ENCODE measurements around the gene GPC5.
"Not testable (repeated sequence)": the region's sequence is repeated elsewhere in the genome, so short reads cannot be mapped to it uniquely, and the experiment has no call there.

GPC5 gene

DNA sequence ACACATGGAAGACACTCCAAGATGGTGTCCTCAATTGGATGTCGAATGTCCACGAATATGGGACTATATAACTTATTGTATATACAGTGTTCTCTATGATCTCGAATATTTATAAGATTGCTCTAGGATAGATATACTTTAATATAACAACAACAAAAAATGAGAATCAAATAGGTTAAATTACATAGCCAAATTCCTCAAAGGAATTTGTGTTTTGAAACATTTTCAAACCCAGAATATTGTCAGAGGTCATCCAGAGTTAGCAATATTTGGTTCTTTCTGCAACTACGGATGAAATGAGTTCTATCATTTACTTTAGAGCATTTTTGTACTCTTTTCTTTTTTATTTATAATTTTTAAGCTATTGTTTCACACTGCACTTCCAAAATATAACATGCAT lies 857.8 kb downstream of the GPC5 start:
- H3K9me3 Mint-ChIP-seq: peaks cover 9% of the 10 kb centered on the region
- no peak overlapping the region for H3K4me3 Mint-ChIP-seq
- no peak for DNase-seq
- no peak overlapping the region for H3K27ac Mint-ChIP-seq
- H3K27me3 Mint-ChIP-seq: no peaks in the 10 kb centered on the region
- H3K4me1 Mint-ChIP-seq: no peaks in the 10 kb centered on the region
- H3K36me3 Mint-ChIP-seq (ENCODE audit: low read depth): no peaks in the 10 kb centered on the region
- ATAC-seq: no peak

DNA sequence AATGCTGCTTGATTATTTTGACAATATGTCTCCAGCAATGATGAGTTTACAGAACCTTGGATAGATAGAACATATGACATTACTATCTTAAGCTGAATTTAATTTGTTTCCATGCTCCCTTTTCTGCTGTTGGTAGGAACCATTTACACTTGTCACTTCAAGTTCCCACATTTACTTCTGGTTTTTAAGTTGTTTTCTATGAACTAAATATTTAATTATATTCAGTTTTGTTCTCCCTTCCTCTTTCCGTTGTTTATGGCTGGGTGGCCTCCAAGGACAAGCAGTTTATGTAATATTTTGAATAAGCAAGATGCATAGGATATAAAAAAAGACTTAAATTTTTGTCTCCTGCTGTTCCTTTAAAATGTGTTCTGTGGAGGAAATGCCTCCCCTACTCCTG lies 860.6 kb downstream of the GPC5 start:
- no peak for ATAC-seq
- H3K9me3 Mint-ChIP-seq: no peaks in the 10 kb centered on the region
- no peak for DNase-seq

DNA sequence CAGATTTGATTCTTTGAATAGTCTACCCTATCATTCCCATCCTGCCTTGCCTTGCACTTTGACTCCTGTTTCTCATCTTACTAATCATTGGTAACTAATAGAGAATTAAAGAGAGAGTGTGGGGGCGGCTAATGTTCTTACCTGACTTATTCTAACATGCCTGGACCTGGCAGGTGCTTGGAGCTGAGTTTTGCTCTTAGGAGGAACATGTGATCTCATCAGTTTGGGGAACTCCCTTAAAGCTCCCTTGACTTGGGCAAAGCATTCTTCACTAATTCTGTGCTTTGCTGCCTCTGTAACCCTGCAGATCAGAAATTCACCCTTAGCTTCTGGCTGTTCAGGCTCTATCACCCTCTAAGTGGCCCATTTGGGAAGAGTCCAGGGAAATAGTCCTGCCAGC lies 861.1 kb downstream of the GPC5 start:
- Mint-ChIP-seq H3K4me1 (no peaks in the 10 kb centered on the region), H3K4me3 (no peak overlapping the region), H3K27ac (no peak overlapping the region), H3K27me3 (no peaks in the 10 kb centered on the region), H3K36me3 (ENCODE audit: low read depth) (no peaks in the 10 kb centered on the region), H3K9me3 (no peaks in the 10 kb centered on the region)
- ATAC-seq (no peak), DNase-seq (no peak)

More for the DNA sequence above, 860.6 kb downstream of the GPC5 start:
- Mint-ChIP-seq H3K4me3 (no peak overlapping the region), H3K36me3 (ENCODE audit: low read depth) (no peaks in the 10 kb centered on the region), H3K4me1 (no peaks in the 10 kb centered on the region), H3K27me3 (no peaks in the 10 kb centered on the region), H3K27ac (no peak overlapping the region)

DNA sequence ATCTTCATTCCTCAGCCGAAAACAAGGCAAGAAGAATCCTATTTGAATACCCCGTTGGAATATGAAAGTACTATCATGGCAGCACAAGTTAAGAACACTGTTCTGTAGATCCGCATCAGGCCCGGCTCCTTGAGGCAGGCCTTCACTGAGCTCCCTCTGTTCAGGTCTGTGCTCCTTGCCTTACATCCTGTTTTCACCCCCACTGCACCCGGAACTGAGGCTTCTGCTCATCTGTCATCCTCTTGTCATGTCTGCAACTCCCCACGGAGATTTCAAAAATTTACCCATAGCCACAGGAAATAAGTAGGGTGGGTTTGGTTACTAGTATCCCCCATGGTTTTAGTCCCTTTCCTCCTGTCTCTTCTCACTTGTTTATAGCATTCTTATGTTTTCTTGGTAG lies 861.9 kb downstream of the GPC5 start:
- ATAC-seq (no peak), DNase-seq (no peak)
- no peak overlapping the region for H3K27ac Mint-ChIP-seq
- H3K9me3 Mint-ChIP-seq: no peaks in the 10 kb centered on the region
- H3K4me1 Mint-ChIP-seq: no peaks in the 10 kb centered on the region
- H3K27me3 Mint-ChIP-seq: no peaks in the 10 kb centered on the region
- no peak overlapping the region for H3K4me3 Mint-ChIP-seq
- no peaks in the 10 kb centered on the region for H3K36me3 Mint-ChIP-seq (ENCODE audit: low read depth)

DNA sequence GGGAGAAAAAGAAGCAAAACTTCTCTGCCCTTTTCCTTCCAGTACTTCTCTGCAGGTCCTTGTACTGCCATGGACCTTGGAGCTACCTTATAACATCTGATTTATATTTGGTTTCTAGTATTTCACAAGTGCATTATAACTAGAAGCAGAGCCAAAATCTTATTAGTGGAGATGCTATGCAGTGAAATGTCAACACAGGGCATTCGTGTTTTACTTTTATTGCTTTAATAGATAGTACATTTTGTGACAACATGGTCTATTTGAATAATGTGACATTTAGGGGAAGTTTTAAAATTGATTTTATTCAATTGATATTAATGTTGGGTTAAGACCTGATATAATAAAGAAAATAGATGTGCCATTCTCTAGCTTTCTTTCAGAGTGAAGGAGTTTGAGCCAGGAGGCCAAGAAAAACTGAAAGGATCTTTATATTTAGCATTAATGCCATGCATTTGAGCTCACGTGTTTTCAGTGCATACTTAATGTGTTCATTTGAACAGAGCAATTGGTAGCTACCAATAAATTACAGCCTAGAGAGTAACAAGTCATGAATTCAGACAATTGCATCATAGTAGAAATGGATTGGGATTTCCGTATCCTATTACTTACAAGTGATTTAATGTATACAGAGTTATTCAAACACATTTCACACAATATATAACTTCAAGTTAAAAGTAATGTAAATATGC lies 863.8 kb downstream of the GPC5 start:
- Mint-ChIP-seq H3K4me3 (no peak overlapping the region), H3K9me3 (no peaks in the 10 kb centered on the region), H3K27ac (no peak overlapping the region), H3K36me3 (ENCODE audit: low read depth) (no peaks in the 10 kb centered on the region), H3K27me3 (no peaks in the 10 kb centered on the region), H3K4me1 (no peaks in the 10 kb centered on the region)
- ATAC-seq (no peak), DNase-seq (no peak)

DNA sequence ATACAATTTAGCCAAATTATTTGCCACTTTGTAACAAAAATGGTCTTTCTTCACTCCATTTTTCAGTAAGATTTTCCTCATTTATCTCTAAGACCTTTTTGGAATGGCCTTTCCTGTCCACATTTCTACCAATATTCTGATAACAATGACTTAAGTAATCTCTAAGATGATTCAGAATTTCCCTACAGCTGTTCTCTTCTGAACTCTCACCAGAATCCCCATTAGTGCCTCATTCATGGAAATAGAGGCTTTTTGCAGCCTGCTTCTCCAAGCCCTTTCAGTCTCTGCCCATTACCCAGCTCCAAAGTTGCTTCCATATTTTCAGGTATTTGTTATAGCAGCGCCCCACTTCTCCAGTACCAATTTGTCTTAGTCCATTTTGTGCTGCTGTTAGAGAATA lies 867.0 kb downstream of the GPC5 start:
- Mint-ChIP-seq H3K27ac (no peak overlapping the region), H3K9me3 (no peaks in the 10 kb centered on the region), H3K36me3 (ENCODE audit: low read depth) (no peaks in the 10 kb centered on the region), H3K4me3 (no peak overlapping the region), H3K4me1 (no peaks in the 10 kb centered on the region), H3K27me3 (no peaks in the 10 kb centered on the region)
- DNase-seq (no peak), ATAC-seq (no peak)

DNA sequence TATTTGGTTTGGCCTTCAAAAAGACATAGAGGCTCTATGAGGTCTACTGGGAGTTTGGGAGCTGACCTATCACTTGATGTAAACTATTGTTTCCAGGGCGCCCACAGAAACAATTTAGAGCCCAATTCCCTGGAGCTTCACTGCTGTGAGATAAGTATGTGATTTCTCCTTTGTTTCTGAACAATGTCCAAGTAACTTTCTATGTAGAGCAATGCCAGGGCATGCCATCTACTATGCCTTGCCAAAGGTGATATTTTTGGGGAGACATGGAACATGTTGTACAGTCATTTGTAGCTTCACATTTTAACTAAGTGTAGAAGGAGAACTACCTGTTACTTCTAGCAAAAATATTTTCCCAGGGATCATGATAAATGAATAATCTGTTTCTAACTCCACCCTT lies 872.6 kb downstream of the GPC5 start:
- Mint-ChIP-seq H3K27me3 (no peaks in the 10 kb centered on the region), H3K4me3 (no peak overlapping the region), H3K27ac (no peak overlapping the region), H3K9me3 (peaks cover 8% of the 10 kb centered on the region), H3K4me1 (no peaks in the 10 kb centered on the region), H3K36me3 (ENCODE audit: low read depth) (no peaks in the 10 kb centered on the region)
- ATAC-seq: no peak
- no peak for DNase-seq

DNA sequence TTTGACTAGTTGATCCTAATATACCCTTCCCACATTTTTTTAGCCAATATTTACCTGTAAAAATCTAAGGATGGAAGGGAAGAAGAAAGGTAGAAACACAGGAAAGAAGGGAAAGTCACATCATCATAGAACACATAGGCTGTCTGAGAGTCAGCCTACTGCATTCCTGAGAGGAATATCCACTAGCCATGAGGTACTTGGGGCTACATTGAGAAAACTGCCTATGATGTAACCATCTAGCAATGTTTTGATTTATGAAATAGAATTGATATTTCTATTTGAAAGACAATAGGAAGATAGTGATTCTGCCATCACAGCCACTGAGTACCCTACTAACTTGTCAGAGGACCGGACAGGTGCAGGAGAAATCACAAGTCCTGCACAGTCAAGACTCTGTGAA lies 873.8 kb downstream of the GPC5 start:
- DNase-seq: no peak
- no peaks in the 10 kb centered on the region for H3K36me3 Mint-ChIP-seq (ENCODE audit: low read depth)
- H3K27me3 Mint-ChIP-seq: no peaks in the 10 kb centered on the region
- ATAC-seq: no peak
- H3K9me3 Mint-ChIP-seq: peaks cover 8% of the 10 kb centered on the region
- H3K4me3 Mint-ChIP-seq: no peak overlapping the region
- H3K4me1 Mint-ChIP-seq: no peaks in the 10 kb centered on the region
- H3K27ac Mint-ChIP-seq: no peak overlapping the region

DNA sequence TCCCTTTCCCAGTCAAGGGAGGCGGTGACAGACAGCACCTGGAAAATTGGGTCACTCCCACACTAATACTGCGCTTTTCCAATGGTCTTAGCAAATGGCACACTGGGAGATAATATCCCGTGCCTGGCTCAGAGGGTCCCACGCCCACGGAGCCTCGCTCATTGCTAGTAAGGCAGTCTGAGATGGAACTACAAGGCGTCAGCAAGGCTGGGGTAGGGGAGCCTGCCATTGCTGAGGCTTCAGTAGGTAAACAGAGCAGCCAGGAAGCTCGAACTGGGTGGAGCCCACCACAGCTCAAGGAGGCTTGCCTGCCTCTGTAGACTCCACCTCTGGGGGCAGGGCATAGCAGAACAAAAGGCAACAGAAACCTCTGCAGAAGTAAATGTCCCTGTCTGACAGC lies 882.6 kb downstream of the GPC5 start:
- not testable (repeated sequence) for H3K9me3 Mint-ChIP-seq, H3K27me3 Mint-ChIP-seq

DNA sequence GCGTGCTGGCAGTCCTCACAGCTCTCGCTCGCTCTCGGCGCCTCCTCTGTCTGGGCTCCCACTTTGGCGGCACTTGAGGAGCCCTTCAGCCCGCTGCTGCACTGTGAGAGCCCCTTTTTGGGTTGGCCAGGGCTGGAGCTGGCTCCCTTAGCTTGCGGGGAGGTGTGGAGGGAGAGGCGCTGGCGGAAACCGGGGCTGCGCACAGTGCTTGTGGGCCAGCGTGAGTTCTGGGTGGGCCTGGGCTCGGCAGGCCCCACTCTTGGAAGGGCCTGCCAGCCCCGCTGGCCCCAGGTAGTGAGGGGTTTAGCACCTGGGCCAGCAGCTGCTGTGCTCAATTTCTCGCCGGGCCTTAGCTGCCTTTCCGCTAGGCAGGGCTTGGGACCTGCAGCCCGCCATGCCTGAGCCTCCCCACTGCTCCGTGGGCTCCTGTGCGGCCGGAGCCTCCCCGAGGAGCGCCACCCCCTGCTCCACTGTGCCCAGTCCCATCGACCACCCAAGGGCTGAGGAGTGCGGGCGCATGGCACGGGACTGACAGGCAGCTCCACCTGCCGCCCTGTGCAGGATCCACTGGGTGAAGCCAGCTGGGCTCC lies 892.4 kb downstream of the GPC5 start:
- ATAC-seq: not testable (repeated sequence)

More for the DNA sequence above, 882.6 kb downstream of the GPC5 start:
- H3K27ac Mint-ChIP-seq; H3K4me1 Mint-ChIP-seq; H3K36me3 Mint-ChIP-seq (ENCODE audit: low read depth); ATAC-seq; H3K4me3 Mint-ChIP-seq; DNase-seq: not testable (repeated sequence)

DNA sequence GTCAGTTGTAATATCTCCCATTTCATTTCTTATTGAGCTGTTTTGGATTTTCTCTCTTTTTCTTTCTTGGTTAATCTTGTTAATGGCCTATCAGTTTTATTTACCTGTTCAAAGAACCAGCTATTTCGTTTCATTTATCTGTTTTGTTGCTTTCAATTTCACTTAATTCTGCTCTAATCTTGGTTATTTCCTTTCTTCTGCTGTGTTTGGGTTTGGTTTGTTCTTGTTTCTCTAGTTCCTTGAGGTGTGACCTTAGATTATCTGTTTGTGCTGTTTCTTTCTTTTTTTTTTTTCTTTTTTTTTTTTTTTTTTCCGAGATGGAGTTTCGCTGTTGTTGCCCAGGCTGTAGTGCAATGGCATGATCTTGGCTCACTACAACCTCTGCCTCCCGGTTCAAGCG lies 896.1 kb downstream of the GPC5 start:
- H3K4me3 Mint-ChIP-seq; DNase-seq; H3K27ac Mint-ChIP-seq; H3K4me1 Mint-ChIP-seq; H3K27me3 Mint-ChIP-seq; H3K36me3 Mint-ChIP-seq (ENCODE audit: low read depth); ATAC-seq: not testable (repeated sequence)
- peaks cover 35% of the 10 kb centered on the region for H3K9me3 Mint-ChIP-seq

More for the DNA sequence above, 892.4 kb downstream of the GPC5 start:
- H3K4me3 Mint-ChIP-seq; DNase-seq; H3K27me3 Mint-ChIP-seq; H3K4me1 Mint-ChIP-seq; H3K36me3 Mint-ChIP-seq (ENCODE audit: low read depth); H3K27ac Mint-ChIP-seq: not testable (repeated sequence)
- H3K9me3 Mint-ChIP-seq: peaks cover 32% of the 10 kb centered on the region

DNA sequence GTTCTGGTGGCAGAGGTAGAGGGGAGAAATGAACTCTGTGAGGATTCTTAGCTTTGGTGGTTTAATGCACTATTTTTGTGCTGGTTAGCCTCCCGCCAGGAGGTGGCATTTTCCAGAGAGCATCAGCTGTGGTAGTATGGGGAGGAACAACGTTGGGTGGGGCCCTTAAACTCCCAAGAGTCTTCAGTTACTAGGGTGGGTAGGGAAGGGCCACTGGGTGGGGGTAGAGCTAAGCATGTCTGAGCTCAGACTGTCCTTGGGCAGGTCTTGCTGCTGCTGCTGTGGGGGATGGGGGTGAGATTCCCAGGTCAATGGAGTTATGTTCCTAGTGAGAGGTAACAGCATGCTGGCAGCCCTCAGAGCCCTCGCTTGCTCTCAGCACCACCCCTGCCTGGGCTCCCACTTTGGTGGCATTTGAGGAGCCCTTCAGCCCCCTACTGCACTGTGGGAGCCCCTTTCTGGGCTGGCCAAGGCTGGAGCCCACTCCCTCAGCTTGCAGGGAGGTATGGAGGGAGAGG lies 897.8 kb downstream of the GPC5 start:
- not testable (repeated sequence) for H3K4me1 Mint-ChIP-seq; H3K36me3 Mint-ChIP-seq (ENCODE audit: low read depth); H3K27ac Mint-ChIP-seq; H3K4me3 Mint-ChIP-seq; H3K27me3 Mint-ChIP-seq; ATAC-seq; DNase-seq
- H3K9me3 Mint-ChIP-seq: peaks cover 35% of the 10 kb centered on the region

DNA sequence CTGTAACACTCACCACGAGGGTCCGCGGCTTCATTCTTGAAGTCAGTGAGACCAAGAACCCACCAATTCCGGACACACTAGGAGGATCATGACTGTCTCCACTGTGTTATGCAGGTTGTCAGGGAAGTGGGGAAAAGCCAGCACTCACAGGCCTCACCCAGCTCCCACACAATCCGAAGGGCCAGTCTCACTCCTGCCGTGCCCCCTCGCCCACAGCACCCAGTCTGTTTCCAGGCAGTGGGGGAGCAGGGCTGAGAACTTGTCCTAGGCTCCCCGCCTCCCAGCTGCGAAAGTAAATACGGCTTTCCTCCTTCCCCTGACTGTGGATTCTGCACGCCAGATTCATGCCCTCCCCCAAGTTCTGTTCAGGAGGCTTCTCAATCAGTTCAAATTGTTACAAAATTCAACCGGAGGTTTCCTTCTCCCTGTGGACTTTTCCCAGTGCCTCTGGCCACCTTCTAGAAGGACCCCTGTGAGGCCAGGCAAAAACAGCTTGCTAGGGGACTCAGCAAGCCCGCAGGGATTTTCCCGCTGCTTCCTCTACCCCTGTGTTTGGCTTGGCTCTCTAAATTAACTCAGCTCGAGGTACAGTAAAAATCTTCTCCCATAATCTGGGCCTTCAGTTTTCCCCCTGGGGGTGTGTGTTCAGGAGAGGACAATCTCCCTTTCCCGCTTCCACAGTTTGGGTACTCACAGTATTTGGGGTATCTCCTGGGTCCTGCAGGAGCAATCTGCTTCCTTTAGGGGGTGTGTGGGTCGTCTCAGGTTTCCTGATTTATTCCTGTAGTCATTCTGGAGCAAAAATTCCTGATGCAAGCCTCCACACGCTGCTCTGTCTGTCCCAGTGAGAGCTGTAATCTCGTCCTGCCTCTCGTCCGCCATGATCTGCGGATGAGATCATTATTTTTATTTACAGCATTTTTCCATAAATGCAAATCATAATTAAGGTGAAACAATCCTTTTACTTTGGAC lies 899.8 kb downstream of the GPC5 start:
- no peaks in the 10 kb centered on the region for H3K36me3 Mint-ChIP-seq (ENCODE audit: low read depth)
- H3K9me3 Mint-ChIP-seq: peaks cover 19% of the 10 kb centered on the region
- H3K4me1 Mint-ChIP-seq: no peaks in the 10 kb centered on the region
- no peaks in the 10 kb centered on the region for H3K27me3 Mint-ChIP-seq
- H3K27ac Mint-ChIP-seq: no peak overlapping the region
- no peak for ATAC-seq
- DNase-seq: no peak
- no peak overlapping the region for H3K4me3 Mint-ChIP-seq

DNA sequence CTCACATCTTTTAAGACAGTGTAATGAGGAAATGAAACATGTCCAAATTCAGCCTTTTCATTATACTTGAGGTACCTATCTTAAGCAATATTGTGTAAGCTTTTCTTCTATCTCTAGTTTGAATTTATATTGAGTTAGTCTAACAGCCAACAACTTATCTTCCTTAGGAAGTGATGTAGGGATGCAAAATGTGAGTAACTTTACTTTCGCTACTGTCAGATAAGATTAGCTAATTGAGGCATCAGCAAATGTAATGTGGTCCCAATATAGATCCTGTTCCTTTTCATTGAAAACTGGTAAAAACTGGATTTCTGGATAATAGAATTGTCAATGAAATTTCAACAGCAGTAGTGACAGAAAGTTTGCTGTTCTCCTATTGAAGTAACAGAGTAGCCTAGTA lies 902.2 kb downstream of the GPC5 start:
- peaks cover 7% of the 10 kb centered on the region for H3K9me3 Mint-ChIP-seq
- no peak overlapping the region for H3K4me3 Mint-ChIP-seq
- H3K4me1 Mint-ChIP-seq: no peaks in the 10 kb centered on the region
- no peaks in the 10 kb centered on the region for H3K27me3 Mint-ChIP-seq
- H3K36me3 Mint-ChIP-seq (ENCODE audit: low read depth): no peaks in the 10 kb centered on the region
- DNase-seq (no peak), ATAC-seq (no peak)
- H3K27ac Mint-ChIP-seq: no peak overlapping the region

DNA sequence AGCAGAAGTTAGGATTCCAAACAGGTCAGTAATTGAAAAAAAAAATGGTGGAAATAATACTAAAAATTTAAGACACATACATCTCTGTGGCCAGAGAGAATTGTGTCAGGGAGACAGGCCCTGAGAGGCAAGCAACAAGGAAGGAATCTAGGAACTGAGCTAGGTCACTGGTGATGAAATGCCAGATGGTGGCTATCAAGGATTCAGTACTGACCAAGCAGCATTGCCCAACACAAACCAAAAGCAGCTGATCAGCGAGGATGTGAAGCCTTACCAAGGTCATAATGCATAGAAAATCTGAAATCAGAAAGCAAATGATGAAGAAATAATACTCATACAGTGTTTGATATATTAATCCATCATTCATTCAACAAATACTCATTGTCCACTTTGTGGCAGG lies 905.0 kb downstream of the GPC5 start:
- Mint-ChIP-seq H3K9me3 (peaks cover 3% of the 10 kb centered on the region), H3K4me1 (no peaks in the 10 kb centered on the region), H3K36me3 (ENCODE audit: low read depth) (no peaks in the 10 kb centered on the region), H3K27me3 (no peaks in the 10 kb centered on the region), H3K4me3 (no peak overlapping the region), H3K27ac (no peak overlapping the region)
- DNase-seq (no peak), ATAC-seq (no peak)
